GM18909 (cell line): ENCODE data around the gene MYLIP.
A peak's percentile ranks its signal among the peaks of the same experiment; 100 is the strongest.

Experiments
- ATAC-seq: cut with Tn5 transposase; IDR thresholded peaks from one replicate; pipeline ENCODE4 v1.9.1; 2021; ENCODE audit warnings: mild to moderate bottlenecking; ENCODE audit not compliant: unreplicated experiment, poor library complexity

The MYLIP gene

GRCh38 chr6:16128759-16129622 is at the start of gene MYLIP:
MYLIP (plus strand) TSS chr6:16129086; CDS start chr6:16129323, 237 bp downstream.
- ATAC-seq, result peak; percentile 75

- no peak for ATAC-seq
These were observed 49.5 kb upstream of the MYLIP start for GRCh38 chr6:16079354-16079753.

GRCh38 chr6:16080204-16080603 is 48.7 kb upstream of the MYLIP start:
- no peak for ATAC-seq

- no peak for ATAC-seq
These were observed 47.6 kb upstream of the MYLIP start for GRCh38 chr6:16081326-16081725.

GRCh38 chr6:16082361-16082760 is 46.5 kb upstream of the MYLIP start:
- no peak for ATAC-seq

GRCh38 chr6:16086965-16087364 is 41.9 kb upstream of the MYLIP start:
- no peak for ATAC-seq

GRCh38 chr6:16087386-16087785 is 41.5 kb upstream of the MYLIP start:
- ATAC-seq, result no peak

- ATAC-seq, result no peak
These were observed 40.5 kb upstream of the MYLIP start for GRCh38 chr6:16088409-16088808.

- no peak for ATAC-seq
These were observed 39.4 kb upstream of the MYLIP start for GRCh38 chr6:16089232-16090062.

- ATAC-seq, result no peak
These were observed 38.4 kb upstream of the MYLIP start for GRCh38 chr6:16090452-16090851.

GRCh38 chr6:16090920-16091319 is 38.0 kb upstream of the MYLIP start:
- ATAC-seq, result no peak

- no peak for ATAC-seq
These were observed 36.7 kb upstream of the MYLIP start for GRCh38 chr6:16092140-16092539.

- ATAC-seq, result peak; percentile 48
These were observed 35.9 kb upstream of the MYLIP start for GRCh38 chr6:16092990-16093389.

GRCh38 chr6:16095180-16095579 is 33.7 kb upstream of the MYLIP start:
- no peak for ATAC-seq

GRCh38 chr6:16097382-16098171 is 31.3 kb upstream of the MYLIP start:
- ATAC-seq, result no peak

- no peak for ATAC-seq
These were observed 30.7 kb upstream of the MYLIP start for GRCh38 chr6:16098211-16098610.

- ATAC-seq, result no peak
These were observed 26.7 kb upstream of the MYLIP start for GRCh38 chr6:16102208-16102607.

- no peak for ATAC-seq
These were observed 25.2 kb upstream of the MYLIP start for GRCh38 chr6:16103722-16104121.

GRCh38 chr6:16104624-16105433 is 24.1 kb upstream of the MYLIP start:
- no peak for ATAC-seq

- no peak for ATAC-seq
These were observed 23.0 kb upstream of the MYLIP start for GRCh38 chr6:16105854-16106253.
